ENCODE data around the gene PTPN2. TPM values are rescaled to one million over a fixed set of nuclear protein-coding genes. Genes with fewer than 3 reads are reported as not detected.
"Not testable (repeated sequence)": the region's sequence is repeated elsewhere in the genome, so short reads cannot be mapped to it uniquely, and the experiment has no call there.

The PTPN2 gene
- total RNA-seq, 1 experiment from 2014 or later = 55.0 TPM

GRCh38 chr18:12873961-12874567 is 10.0 kb downstream of the PTPN2 start:
- H3K27ac Mint-ChIP-seq (ENCODE audit: unreplicated experiment); H3K4me3 Mint-ChIP-seq (ENCODE audit: unreplicated experiment); H3K4me3 ChIP-seq (ENCODE audit: low read depth, low read length); H3K27me3 Mint-ChIP-seq (ENCODE audit: insufficient read depth, unreplicated experiment); H3K27me3 ChIP-seq (replicated peaks; ENCODE audit: control insufficient read depth, insufficient read depth, low read length); H3K36me3 ChIP-seq (ENCODE audit: control insufficient read depth, insufficient read depth, low read length); H3K9me3 ChIP-seq; CTCF ChIA-PET; DNase-seq; intact Hi-C loops (cut with micrococcal nuclease; ENCODE audit: unreplicated experiment); POLR2A ChIA-PET; H3K9me3 Mint-ChIP-seq (ENCODE audit: unreplicated experiment); BruUV-seq (replicated peaks): not testable (repeated sequence)
- peaks cover 22% of the 10 kb centered on the region for H3K4me1 ChIP-seq
- Mint-ChIP-seq H3K36me3 (ENCODE audit: insufficient read depth, unreplicated experiment) (peaks cover 10% of the 10 kb centered on the region), H3K4me1 (ENCODE audit: low read depth, unreplicated experiment) (peaks cover 23% of the 10 kb centered on the region)

GRCh38 chr18:12872408-12872807 is 11.6 kb downstream of the PTPN2 start:
- no peaks in the 10 kb centered on the region for H3K27me3 ChIP-seq (replicated peaks; ENCODE audit: control insufficient read depth, insufficient read depth, low read length)
- H3K36me3 ChIP-seq (ENCODE audit: control insufficient read depth, insufficient read depth, low read length) = no peaks in the 10 kb centered on the region
- Mint-ChIP-seq H3K4me1 (ENCODE audit: low read depth, unreplicated experiment) (peaks cover 17% of the 10 kb centered on the region), H3K27ac (ENCODE audit: unreplicated experiment) (no peak overlapping the region), H3K9me3 (ENCODE audit: unreplicated experiment) (peaks cover 9% of the 10 kb centered on the region), H3K36me3 (ENCODE audit: insufficient read depth, unreplicated experiment) (peaks cover 10% of the 10 kb centered on the region), H3K4me3 (ENCODE audit: unreplicated experiment) (no peak overlapping the region), H3K27me3 (ENCODE audit: insufficient read depth, unreplicated experiment) (no peaks in the 10 kb centered on the region)
- BruUV-seq (replicated peaks) = no TSS peak
- DNase-seq = no peak
- no peak overlapping the region for H3K4me3 ChIP-seq (ENCODE audit: low read depth, low read length)
- no peak for TF ChIP-seq CTCF (IDR thresholded peaks at IDR 0.05; ENCODE audit: insufficient read depth in 1 of 2, low read depth in 1 of 2, low read length in 1 of 2, severe bottlenecking in 1 of 2, unreplicated experiment in 1 of 2)
- intact Hi-C loops (cut with micrococcal nuclease; ENCODE audit: unreplicated experiment) = no loop called here
- H3K9me3 ChIP-seq = no peaks in the 10 kb centered on the region
- POLR2A ChIA-PET = interaction anchor here (0.6 kb wide), 1 partner anchor 11 kb away, joined by 3 read pairs; the partner anchor contains the start of gene PTPN2
- CTCF ChIA-PET = no interaction called here
- H3K4me1 ChIP-seq = peaks cover 15% of the 10 kb centered on the region

GRCh38 chr18:12868576-12868975 is 15.5 kb downstream of the PTPN2 start:
- Histone ChIP-seq H3K4me1 (no peaks in the 10 kb centered on the region), H3K27me3 (replicated peaks; ENCODE audit: control insufficient read depth, insufficient read depth, low read length) (no peaks in the 10 kb centered on the region), H3K9me3 (no peaks in the 10 kb centered on the region), H3K36me3 (ENCODE audit: control insufficient read depth, insufficient read depth, low read length) (no peaks in the 10 kb centered on the region), H3K4me3 (ENCODE audit: low read depth, low read length) (no peak overlapping the region)
- no peak overlapping the region for H3K27ac Mint-ChIP-seq (ENCODE audit: unreplicated experiment)
- intact Hi-C loops (cut with micrococcal nuclease; ENCODE audit: unreplicated experiment) = no loop called here
- BruUV-seq (replicated peaks) = no TSS peak
- H3K36me3 Mint-ChIP-seq (ENCODE audit: insufficient read depth, unreplicated experiment) = peaks cover 5% of the 10 kb centered on the region
- POLR2A ChIA-PET = interaction anchor here (1.2 kb wide), 1 partner anchor 15 kb away, joined by 5 read pairs; the partner anchor contains the start of gene PTPN2
- no peak for DNase-seq
- CTCF ChIA-PET = no interaction called here
- TF ChIP-seq CTCF (IDR thresholded peaks at IDR 0.05; ENCODE audit: insufficient read depth in 1 of 2, low read depth in 1 of 2, low read length in 1 of 2, severe bottlenecking in 1 of 2, unreplicated experiment in 1 of 2) = no peak
- H3K4me1 Mint-ChIP-seq (ENCODE audit: low read depth, unreplicated experiment) = no peaks in the 10 kb centered on the region
- no peak overlapping the region for H3K4me3 Mint-ChIP-seq (ENCODE audit: unreplicated experiment)
- H3K9me3 Mint-ChIP-seq (ENCODE audit: unreplicated experiment) = no peaks in the 10 kb centered on the region
- H3K27me3 Mint-ChIP-seq (ENCODE audit: insufficient read depth, unreplicated experiment) = no peaks in the 10 kb centered on the region
